H1 (cell line): ENCODE data around the gene RAB11FIP3. TPM values are rescaled to one million over a fixed set of nuclear protein-coding genes. Genes with fewer than 3 reads are reported as not detected.

ENCODE experiments used
- YY1 ChIP-seq: IDR thresholded peaks from 2 replicates; pipeline ENCODE4 v1.6.1; 2011; ENCODE audit warnings: low read depth, mild to moderate bottlenecking, low read length
- polyA plus RNA-seq, 7 experiments: library from polyadenylated mRNA; depleted of rRNA in 3 of 7; stranded (reverse) in 5 of 7; unstranded in 2 of 7; fragments of >200 nt in 5 of 7; fragments of 200-250 nt in 2 of 7; gene quantifications; 1 replicate in 5 of 7; 2 replicates in 1 of 7; 4 replicates in 1 of 7; pipeline versions ENCODE4 v1.2.1 to v1.2.3, GENCODE V29; 2011 to 2013; ENCODE audit warnings: missing spikeins in 2 of 7, mixed read lengths in 2 of 7
- total RNA-seq: library from RNA; stranded (reverse); fragmentation: NEBNext Ultra II Directional; extraction: Animal tissue kit (Norgen Biotek cat#: 25700); gene quantifications from 2 replicates; pipeline ENCODE4 v1.2.1, GENCODE V29; 2021
- TF ChIP-seq, protein P1 (sequence below), 3 experiments: IDR thresholded peaks; 1 replicate in 2 of 3; 2 replicates in 1 of 3; pipeline versions ENCODE4 v1.5.1 to v1.6.1; 2011; ENCODE audit warnings: low read length in 3 of 3, mild to moderate bottlenecking in 3 of 3, inconsistent platforms in 2 of 3, low read depth in 1 of 3, moderate library complexity in 1 of 3; ENCODE audit not compliant: insufficient read depth in 1 of 3; ENCODE audit errors: control extremely low read depth in 1 of 3

RAB11FIP3 gene
- total and polyA plus RNA-seq, 2 of the 8 experiments (the other 6 are each of a cell fraction or from before 2014, with no cell fraction given): 9.3 to 35.2 TPM

DNA sequence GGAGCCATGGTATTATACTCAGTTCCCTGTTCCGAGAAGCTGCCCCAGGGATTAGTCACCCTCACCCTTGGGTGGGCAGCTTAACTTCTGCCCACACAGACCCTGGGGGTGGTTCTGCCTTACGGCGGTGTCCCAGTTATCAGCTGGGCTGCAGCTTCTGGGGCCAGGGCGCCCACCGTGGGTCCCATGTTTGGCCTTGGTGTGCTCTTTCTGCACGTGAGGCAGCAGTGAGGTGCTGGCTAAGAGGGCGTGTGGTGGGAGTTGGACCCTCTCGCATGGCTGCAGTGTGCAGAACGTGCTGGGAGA, 46.7 kb downstream of the RAB11FIP3 start (continued):
- TF ChIP-seq, protein P1, sequence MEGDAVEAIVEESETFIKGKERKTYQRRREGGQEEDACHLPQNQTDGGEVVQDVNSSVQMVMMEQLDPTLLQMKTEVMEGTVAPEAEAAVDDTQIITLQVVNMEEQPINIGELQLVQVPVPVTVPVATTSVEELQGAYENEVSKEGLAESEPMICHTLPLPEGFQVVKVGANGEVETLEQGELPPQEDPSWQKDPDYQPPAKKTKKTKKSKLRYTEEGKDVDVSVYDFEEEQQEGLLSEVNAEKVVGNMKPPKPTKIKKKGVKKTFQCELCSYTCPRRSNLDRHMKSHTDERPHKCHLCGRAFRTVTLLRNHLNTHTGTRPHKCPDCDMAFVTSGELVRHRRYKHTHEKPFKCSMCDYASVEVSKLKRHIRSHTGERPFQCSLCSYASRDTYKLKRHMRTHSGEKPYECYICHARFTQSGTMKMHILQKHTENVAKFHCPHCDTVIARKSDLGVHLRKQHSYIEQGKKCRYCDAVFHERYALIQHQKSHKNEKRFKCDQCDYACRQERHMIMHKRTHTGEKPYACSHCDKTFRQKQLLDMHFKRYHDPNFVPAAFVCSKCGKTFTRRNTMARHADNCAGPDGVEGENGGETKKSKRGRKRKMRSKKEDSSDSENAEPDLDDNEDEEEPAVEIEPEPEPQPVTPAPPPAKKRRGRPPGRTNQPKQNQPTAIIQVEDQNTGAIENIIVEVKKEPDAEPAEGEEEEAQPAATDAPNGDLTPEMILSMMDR (IDR thresholded peaks at IDR 0.05; ENCODE audit: control extremely low read depth in 1 of 3, insufficient read depth in 1 of 3, low read depth in 1 of 3, low read length in 3 of 3): no peak
- TF ChIP-seq YY1: no peak
- TF ChIP-seq, all 59 proteins: peak for 0
